GM12801 (cell line): ENCODE measurements around the gene NUP50.

ENCODE experiments used
- CTCF ChIP-seq: IDR thresholded peaks from one replicate; pipeline ENCODE4 v1.5.1; 2011; ENCODE audit warnings: control low read depth; ENCODE audit not compliant: insufficient read length; ENCODE audit errors: extremely low read depth

Gene NUP50

GRCh38 chr22:45203150-45203951 is 39.6 kb downstream of the NUP50 start:
- no peak for TF ChIP-seq CTCF

- TF ChIP-seq CTCF = no peak
Measured at GRCh38 chr22:45204241-45204640, 40.5 kb downstream of the NUP50 start.

GRCh38 chr22:45204819-45205218 is 41.1 kb downstream of the NUP50 start:
- TF ChIP-seq CTCF = no peak

- no peak for TF ChIP-seq CTCF
Measured at GRCh38 chr22:45205276-45205925, 41.7 kb downstream of the NUP50 start.

GRCh38 chr22:45206233-45206632 is 42.5 kb downstream of the NUP50 start:
- TF ChIP-seq CTCF = no peak

GRCh38 chr22:45207533-45207932 is 43.8 kb downstream of the NUP50 start:
- TF ChIP-seq CTCF = no peak

GRCh38 chr22:45207981-45208664 is 44.4 kb downstream of the NUP50 start:
- TF ChIP-seq CTCF = no peak
